Hematopoietic multipotent progenitor cell treated with erythropoietin and hydrocortisone succinate and interleukin-3 and kit ligand, for 15 days (in vitro differentiated cells): ENCODE measurements around the gene ZNF442.
"Not testable (repeated sequence)": the region's sequence is repeated elsewhere in the genome, so short reads cannot be mapped to it uniquely, and the experiment has no call there.

ENCODE experiments used
- DNase-seq: peaks from one replicate; pipeline ENCODE4 v3.0.0-alpha.2; 2015; ENCODE audit warnings: low spot score

The ZNF442 gene

DNA sequence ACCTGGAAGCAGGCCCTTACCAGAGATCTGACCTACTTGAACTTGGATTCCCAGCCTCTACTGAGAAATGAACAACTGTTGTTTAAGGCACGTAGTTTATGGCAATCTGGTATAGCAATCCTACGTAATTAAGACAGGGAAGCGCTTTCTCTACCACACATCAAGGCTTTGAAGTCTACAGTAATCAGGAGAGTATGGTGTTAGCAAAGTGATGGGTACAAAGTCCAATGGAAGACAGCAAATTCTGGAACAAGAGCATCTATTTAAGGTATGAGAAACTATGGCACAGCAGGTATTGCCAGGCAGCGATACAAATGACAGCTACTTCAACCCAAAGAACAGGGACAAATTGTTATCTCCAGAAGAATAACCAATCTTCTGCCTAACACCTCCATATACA is 35.1 kb downstream of the ZNF442 start:
- DNase-seq = no peak

DNA sequence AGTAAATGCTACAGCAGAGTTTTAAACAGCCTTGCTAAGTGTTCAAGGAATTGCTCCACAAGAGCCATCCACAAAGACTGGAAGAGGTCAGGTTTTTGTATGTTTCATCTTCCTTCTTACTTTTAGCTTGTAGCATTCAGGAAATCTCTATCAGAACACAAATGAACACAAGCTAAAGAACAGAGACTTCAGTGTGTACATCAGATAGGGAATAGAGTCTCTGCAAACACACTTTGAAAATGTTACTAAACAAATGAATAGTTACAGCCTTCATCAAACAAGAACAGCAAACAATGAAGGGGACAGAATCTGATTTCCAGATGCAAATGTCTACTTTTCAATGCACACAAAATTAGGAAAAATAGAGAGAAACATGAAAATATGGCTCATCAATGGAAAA is 39.8 kb downstream of the ZNF442 start:
- no peak for DNase-seq

DNA sequence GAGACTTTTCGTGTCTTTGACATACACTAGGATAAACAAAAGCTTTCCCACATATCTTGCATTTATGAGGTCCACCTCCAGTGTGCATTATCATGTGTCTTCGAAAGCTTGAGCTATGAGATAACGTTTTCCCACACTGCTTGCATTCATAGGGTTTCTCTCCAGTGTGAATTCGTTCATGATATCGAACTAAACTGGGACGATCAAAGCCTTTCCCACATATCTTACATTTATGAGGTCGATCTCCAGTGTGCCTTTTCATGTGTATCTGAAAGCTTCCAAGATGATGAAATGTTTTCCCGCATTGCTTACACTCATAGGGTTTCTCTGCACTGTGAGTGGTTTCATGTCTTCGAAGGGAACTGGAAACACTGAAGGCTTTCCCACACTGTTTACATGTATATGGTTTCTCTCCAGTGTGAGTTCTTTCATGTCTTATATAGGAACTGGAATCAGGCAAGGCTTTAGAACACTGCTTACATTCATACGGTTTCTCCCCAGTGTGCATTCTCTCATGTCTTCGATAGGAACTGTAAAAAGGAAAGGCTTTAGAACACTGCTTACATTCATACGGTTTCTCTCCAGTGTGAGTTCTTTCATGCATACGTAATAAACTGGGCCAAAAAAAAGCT is 46.6 kb downstream of the ZNF442 start:
- no peak for DNase-seq

DNA sequence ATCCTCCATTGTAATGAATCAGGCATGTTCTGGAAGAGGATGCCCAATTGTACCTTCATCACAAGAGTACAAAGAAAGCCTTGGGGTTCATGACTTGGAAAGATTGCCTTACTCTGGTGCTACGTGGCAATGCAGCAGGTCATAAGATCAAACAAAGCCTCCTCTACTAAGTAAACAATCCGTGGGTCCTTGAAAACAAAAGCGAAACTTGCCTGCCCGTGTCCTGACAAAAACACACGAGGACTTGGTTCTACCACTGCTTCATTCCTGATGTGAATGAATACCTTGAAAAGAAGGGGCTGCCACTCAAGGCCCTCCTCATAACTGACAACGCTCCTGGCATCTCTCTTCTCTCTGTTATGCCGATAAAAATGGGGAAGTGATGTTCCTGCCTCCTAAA is 50.9 kb downstream of the ZNF442 start:
- DNase-seq = no peak

DNA sequence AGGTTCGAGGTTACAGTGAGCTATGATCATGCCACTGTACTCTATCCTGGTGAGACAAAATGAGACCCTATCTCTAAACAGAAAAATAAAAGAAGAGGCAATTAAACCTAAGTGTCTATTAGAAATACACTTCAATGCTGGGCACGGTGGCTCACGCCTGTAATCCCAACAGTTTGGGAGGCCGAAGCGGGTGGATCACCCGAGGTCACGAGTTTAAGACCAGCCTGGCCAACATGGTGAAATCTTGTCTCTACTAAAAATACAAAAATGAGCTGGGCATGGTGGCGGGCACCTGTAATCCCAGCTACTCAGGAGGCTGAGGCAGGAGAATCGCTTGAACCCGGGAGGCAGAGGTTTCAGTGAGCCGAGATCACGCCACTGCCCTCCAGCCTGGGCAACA is 56.6 kb downstream of the ZNF442 start:
- DNase-seq = not testable (repeated sequence)
